T-cell (primary cell): ENCODE data around the gene BRF1. TPM values are rescaled to one million over a fixed set of nuclear protein-coding genes. Genes with fewer than 3 reads are reported as not detected.

Experiments used
- ATAC-seq, 4 experiments: fragments of 200-7000 bp in 3 of 4; fragments of 150-1000 bp in 1 of 4; cut with Tn5 transposase; replicated peaks in 1 of 4; 1 replicate in 3 of 4; 2 replicates in 1 of 4; pipeline ENCODE4 v1.10.0; 2021; ENCODE audit warnings: moderate library complexity in 3 of 4, mild to moderate bottlenecking in 2 of 4, moderate number of reproducible peaks in 1 of 4
- CTCF ChIA-PET, 2 donors: fragments of 300-600 bp; sonication (Branson Sonifier 250); formaldehyde crosslinking; loops; one replicate each; lab custom pipeline; 2022; ENCODE audit warnings: antibody characterized with exemption in 2 of 2; lab: Charles Lee
- POLR2A ChIA-PET, 2 donors: fragments of 300-600 bp; sonication (Branson Sonifier 250); formaldehyde crosslinking; loops; one replicate each; lab custom pipeline; 2022; ENCODE audit warnings: antibody characterized with exemption in 2 of 2; lab: Charles Lee
- DNase-seq, 35 experiments: peaks; one replicate each; pipeline versions ENCODE4 v3.0.0 to v3.0.0-alpha.2; 2013 to 2023
- H3K27ac ChIP-seq: one replicate; pipeline ENCODE4 v1.5.1; 2013; ENCODE audit warnings: low read length
- H3K27me3 ChIP-seq, 2 experiments: replicated peaks in 1 of 2; 1 replicate in 1 of 2; 2 replicates in 1 of 2; pipeline versions ENCODE4 v1.6.1 to v1.7.0; 2013; ENCODE audit warnings: low read length in 1 of 2, mixed read lengths in 1 of 2; ENCODE audit not compliant: control insufficient read depth in 2 of 2, insufficient read depth in 2 of 2; ENCODE audit errors: extremely low read depth in 1 of 2
- H3K36me3 ChIP-seq, 2 donors: 1 replicate in 1 of 2; 2 replicates in 1 of 2; pipeline versions ENCODE4 v1.6.1 to v1.7.0; 2013; ENCODE audit warnings: low read length in 1 of 2; ENCODE audit not compliant: control insufficient read depth in 2 of 2, insufficient read depth in 1 of 2; ENCODE audit errors: extremely low read depth in 1 of 2
- H3K4me1 ChIP-seq, 2 experiments: 1 replicate in 1 of 2; 2 replicates in 1 of 2; pipeline versions ENCODE4 v1.6.1 to v1.7.0; 2013; ENCODE audit warnings: low read length in 2 of 2, mixed read lengths in 1 of 2; ENCODE audit not compliant: insufficient read depth in 2 of 2, control insufficient read depth in 1 of 2; ENCODE audit errors: extremely low read depth in 1 of 2
- H3K4me3 ChIP-seq, 2 donors: 1 replicate in 1 of 2; 2 replicates in 1 of 2; pipeline versions ENCODE4 v1.5.1 to v1.7.0; 2013; ENCODE audit warnings: mild to moderate bottlenecking in 2 of 2, low read length in 1 of 2, moderate library complexity in 1 of 2; ENCODE audit not compliant: control insufficient read depth in 1 of 2; ENCODE audit errors: extremely low read depth in 1 of 2
- H3K9me3 ChIP-seq: 2 replicates; pipeline ENCODE4 v1.7.0; 2013
- H3K27ac Mint-ChIP-seq, 2 donors: one replicate each; pipeline ENCODE4 v1.8.0; 2020 to 2021; ENCODE audit warnings: mild to moderate bottlenecking in 2 of 2, mixed read lengths in 2 of 2
- H3K27me3 Mint-ChIP-seq, 2 donors: one replicate each; pipeline ENCODE4 v1.8.0; 2021 to 2022; ENCODE audit warnings: mixed read lengths in 2 of 2
- H3K36me3 Mint-ChIP-seq: one replicate; pipeline ENCODE4 v1.8.0; 2021; ENCODE audit warnings: mixed read lengths
- H3K4me1 Mint-ChIP-seq, 3 donors: one replicate each; pipeline ENCODE4 v1.8.0; 2020 to 2022; ENCODE audit warnings: mixed read lengths in 3 of 3, mild to moderate bottlenecking in 1 of 3
- H3K4me3 Mint-ChIP-seq, 3 donors: one replicate each; pipeline ENCODE4 v1.8.0; 2020 to 2022; ENCODE audit warnings: mild to moderate bottlenecking in 3 of 3, mixed read lengths in 3 of 3, moderate library complexity in 3 of 3
- H3K9me3 Mint-ChIP-seq, 3 donors: one replicate each; pipeline ENCODE4 v1.8.0; 2020 to 2022; ENCODE audit warnings: mixed read lengths in 3 of 3
- WGBS: methylation state at CpG from one replicate; pipeline ENCODE4 v1.1.5; 2013; ENCODE audit warnings: missing lambda C conversion rate; ENCODE audit not compliant: insufficient coverage; 5-methylcytosine and 5-hydroxymethylcytosine counted together
- total RNA-seq, 35 experiments: library from RNA in 6 of 35; stranded (reverse) in 6 of 35; fragments of 120-200 nt in 1 of 35; gene quantifications; one replicate each; pipeline versions ENCODE4 v1.2.1 to v1.2.4 and lab custom pipeline; 2013 to 2026

Gene BRF1
- total RNA-seq, 5 donors from 2014 or later (not counting 1 experiment from before 2014, with no cell fraction given): 57.7 to 70.5 (median 66.5) TPM

DNA sequence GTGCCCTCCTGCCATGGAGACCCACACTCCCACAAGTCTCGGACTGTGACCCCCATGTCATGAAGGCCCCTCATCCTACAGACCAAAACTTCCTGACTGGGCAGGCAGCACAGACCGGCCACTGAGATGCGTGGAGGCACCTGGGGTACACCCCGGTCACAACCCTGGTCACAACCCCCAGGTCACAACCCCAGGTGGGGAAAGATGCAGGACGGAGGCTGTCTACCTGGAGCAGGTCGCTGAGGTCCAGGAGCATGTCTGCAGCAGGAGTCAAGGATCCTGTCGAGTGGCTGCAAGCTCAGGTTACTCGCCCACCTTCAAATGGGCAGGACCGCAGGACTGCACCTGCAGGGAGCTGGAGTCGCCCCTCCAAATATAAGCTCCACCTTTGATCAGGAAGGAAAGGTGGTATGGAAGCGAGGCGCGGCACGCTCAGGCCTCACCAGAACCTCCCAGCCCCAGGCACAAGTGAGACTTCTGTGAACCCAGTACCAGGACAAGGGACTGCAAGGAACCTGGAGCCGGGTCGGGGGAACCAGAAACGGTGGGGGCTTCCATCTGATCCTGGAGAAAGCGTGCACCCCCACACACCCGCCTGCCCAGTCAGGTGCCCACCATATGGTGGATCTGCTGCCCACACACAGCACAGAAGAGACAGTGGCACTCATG is 44.4 kb downstream of the BRF1 start:
- H3K27ac ChIP-seq: no peak overlapping the region
- no peak overlapping the region for H3K27ac Mint-ChIP-seq
- H3K36me3 ChIP-seq: peaks cover 16 to 17% of the 10 kb centered on the region in 2 donors
- no peak overlapping the region for H3K4me3 ChIP-seq
- no peaks in the 10 kb centered on the region for H3K27me3 ChIP-seq
- no peaks in the 10 kb centered on the region for H3K9me3 Mint-ChIP-seq
- peaks cover 0 to 10% of the 10 kb centered on the region in 2 experiments for H3K4me1 ChIP-seq
- peaks cover 12% of the 10 kb centered on the region for H3K36me3 Mint-ChIP-seq
- no peak overlapping the region for H3K4me3 Mint-ChIP-seq
- no peaks in the 10 kb centered on the region for H3K9me3 ChIP-seq
- no peak for ATAC-seq
- peaks cover 6 to 13% (median 11%) of the 10 kb centered on the region in 3 donors for H3K4me1 Mint-ChIP-seq
- H3K27me3 Mint-ChIP-seq: no peaks in the 10 kb centered on the region
- ChIA-PET CTCF (no interaction called here), POLR2A (interaction anchor here in 1 of 2 donors (0.6 kb wide), 1 partner anchor 76 kb away, joined by 3 read pairs; no protein-coding TSS in a partner anchor)
- no peak for DNase-seq
- 93% methylated on average over 16 of the region's 19 CpGs for WGBS

DNA sequence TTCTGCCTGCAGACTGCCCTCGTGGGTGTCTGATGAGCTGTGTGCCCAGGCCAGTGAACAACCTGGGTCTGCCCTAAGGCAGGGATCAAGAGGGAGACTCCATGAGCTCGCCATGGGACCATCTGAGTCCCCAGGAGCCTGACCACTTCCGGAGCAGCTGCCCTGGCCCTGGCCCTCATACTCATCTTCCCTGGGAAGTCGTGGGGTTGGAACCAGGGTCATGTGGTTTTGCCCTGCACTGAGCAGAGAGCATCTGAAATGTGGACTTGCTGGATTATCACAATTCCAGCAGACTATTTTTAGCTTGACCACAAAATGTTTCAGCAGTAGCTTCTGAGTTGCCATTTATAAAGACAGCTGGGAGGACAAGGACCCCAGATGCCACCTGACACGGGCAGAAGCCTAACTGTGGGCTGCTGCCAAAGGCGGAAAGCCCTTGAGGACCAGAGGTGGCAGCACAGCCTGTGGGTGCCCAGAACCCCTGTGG is 45.7 kb downstream of the BRF1 start:
- Mint-ChIP-seq H3K4me3 (no peak overlapping the region), H3K36me3 (peaks cover 17% of the 10 kb centered on the region), H3K27me3 (no peaks in the 10 kb centered on the region), H3K9me3 (no peaks in the 10 kb centered on the region), H3K4me1 (peaks cover 9 to 24% (median 19%) of the 10 kb centered on the region in 3 donors), H3K27ac (no peak overlapping the region)
- DNase-seq (no peak), ATAC-seq (no peak)
- no peaks in the 10 kb centered on the region for H3K9me3 ChIP-seq
- no peak overlapping the region for H3K27ac ChIP-seq
- ChIA-PET POLR2A (no interaction called here), CTCF (interaction anchor here in 1 of 2 donors (0.6 kb wide), 1 partner anchor 622 kb away, joined by 3 read pairs; no protein-coding TSS in a partner anchor)
- no peaks in the 10 kb centered on the region for H3K27me3 ChIP-seq
- 79% methylated on average over 5 of the region's 6 CpGs for WGBS
- H3K36me3 ChIP-seq: peaks cover 24 to 25% of the 10 kb centered on the region in 2 donors
- H3K4me1 ChIP-seq: peaks cover 0 to 16% of the 10 kb centered on the region in 2 experiments
- no peak overlapping the region for H3K4me3 ChIP-seq

DNA sequence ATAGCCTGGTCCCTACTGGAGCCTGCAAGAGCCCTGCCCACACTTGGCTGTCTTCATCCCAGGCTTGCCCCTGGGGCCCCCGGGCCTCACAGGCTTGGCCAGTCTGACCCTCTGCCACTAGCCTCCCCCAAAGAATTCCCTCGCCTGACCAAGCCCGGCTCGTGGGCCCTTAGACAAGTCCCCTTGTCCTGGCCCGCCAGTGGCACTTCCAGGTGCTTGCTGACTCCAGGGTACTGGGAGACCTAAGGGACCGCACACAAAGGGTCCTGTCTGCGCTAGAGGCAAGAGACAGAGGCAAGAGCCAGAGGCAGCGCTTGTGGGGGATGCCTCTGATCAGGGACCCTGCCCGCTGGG is 47.5 kb downstream of the BRF1 start:
- H3K9me3 ChIP-seq: no peaks in the 10 kb centered on the region
- H3K4me3 ChIP-seq: no peak overlapping the region
- ChIA-PET POLR2A (no interaction called here), CTCF (no interaction called here)
- peaks cover 0 to 27% of the 10 kb centered on the region in 2 experiments for H3K4me1 ChIP-seq
- Mint-ChIP-seq H3K9me3 (no peaks in the 10 kb centered on the region), H3K27me3 (no peaks in the 10 kb centered on the region), H3K4me3 (no peak overlapping the region), H3K27ac (no peak overlapping the region), H3K4me1 (peaks cover 12 to 32% (median 28%) of the 10 kb centered on the region in 3 donors), H3K36me3 (peaks cover 17% of the 10 kb centered on the region)
- H3K27ac ChIP-seq: no peak overlapping the region
- no peaks in the 10 kb centered on the region for H3K27me3 ChIP-seq
- H3K36me3 ChIP-seq: peaks cover 21 to 30% of the 10 kb centered on the region in 2 donors
- no peak for DNase-seq
- WGBS: 100% methylated on average over 7 of the region's 9 CpGs
- ATAC-seq: no peak

DNA sequence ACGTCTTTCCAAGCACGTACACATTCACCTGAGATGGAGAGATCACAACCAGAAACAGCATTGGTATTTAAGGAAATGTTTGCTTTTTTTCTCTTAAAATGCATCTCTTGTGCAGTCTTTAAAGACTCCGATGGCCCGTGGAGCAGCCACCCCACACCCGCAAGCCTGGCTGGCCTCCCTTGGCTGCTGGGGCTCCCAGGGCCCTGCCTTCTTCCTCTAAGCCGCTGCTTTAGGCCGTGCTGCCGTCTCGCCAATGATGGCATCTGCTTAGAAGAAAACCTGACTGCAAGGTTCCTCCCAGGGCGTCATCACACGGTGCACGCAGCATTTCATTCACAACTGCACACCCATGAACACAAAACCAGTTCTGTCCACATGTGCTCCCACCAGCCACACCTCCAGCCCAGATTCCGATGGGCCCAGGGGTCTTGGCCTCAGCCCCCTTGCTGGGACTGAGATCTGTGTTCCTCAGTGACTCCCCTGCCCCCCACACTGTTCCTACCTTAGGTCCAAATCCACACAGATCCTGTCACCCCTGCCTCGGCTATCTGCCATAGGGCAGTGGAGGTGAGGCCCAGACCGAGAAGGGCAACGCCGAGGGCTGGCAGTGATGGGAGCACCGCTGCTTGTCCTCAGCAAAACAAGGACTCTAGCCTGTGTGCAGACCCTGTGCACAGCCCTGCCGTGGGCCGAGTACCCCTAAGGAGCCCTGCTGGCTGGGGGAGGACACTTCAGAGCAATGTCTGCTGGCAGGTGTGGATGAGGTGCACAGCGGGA is 48.1 kb downstream of the BRF1 start:
- no peak overlapping the region for H3K27ac ChIP-seq
- peaks cover 12 to 31% (median 28%) of the 10 kb centered on the region in 3 donors for H3K4me1 Mint-ChIP-seq
- ChIA-PET POLR2A (no interaction called here), CTCF (no interaction called here)
- H3K9me3 ChIP-seq: no peaks in the 10 kb centered on the region
- no peak overlapping the region for H3K4me3 ChIP-seq
- peaks cover 17% of the 10 kb centered on the region for H3K36me3 Mint-ChIP-seq
- DNase-seq (no peak), ATAC-seq (no peak)
- peaks cover 21 to 30% of the 10 kb centered on the region in 2 donors for H3K36me3 ChIP-seq
- H3K27ac Mint-ChIP-seq: peak overlapping the region in 1 of 2 donors; percentile 22
- peaks cover 2 to 30% of the 10 kb centered on the region in 2 experiments for H3K4me1 ChIP-seq
- no peaks in the 10 kb centered on the region for H3K9me3 Mint-ChIP-seq
- no peak overlapping the region for H3K4me3 Mint-ChIP-seq
- 100% methylated on average over 19 of the region's 21 CpGs for WGBS
- H3K27me3 ChIP-seq: no peaks in the 10 kb centered on the region
- no peaks in the 10 kb centered on the region for H3K27me3 Mint-ChIP-seq

DNA sequence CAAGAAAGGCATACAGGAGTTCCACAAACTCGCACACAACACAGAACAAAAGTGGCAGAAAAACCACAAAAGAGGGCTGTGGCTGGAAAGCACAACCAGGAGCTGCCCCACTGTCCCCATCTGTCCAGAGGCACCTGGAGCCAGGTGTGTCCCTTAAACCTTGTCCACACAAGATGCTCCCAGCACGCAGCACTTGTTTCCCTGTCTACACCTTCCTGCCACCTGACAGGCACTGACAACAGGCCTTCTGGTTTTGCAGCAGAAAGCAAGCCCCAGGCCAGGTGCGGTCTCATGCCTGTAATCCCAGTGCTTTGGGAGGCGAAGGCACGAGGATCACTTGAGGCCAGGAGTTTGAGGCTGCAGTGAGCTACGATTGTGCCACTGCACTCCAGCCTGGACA is 48.9 kb downstream of the BRF1 start:
- CTCF ChIA-PET: no interaction called here
- no peak overlapping the region for H3K4me3 ChIP-seq
- POLR2A ChIA-PET: no interaction called here
- Mint-ChIP-seq H3K9me3 (no peaks in the 10 kb centered on the region), H3K4me1 (peaks cover 12 to 31% (median 29%) of the 10 kb centered on the region in 3 donors), H3K27me3 (no peaks in the 10 kb centered on the region), H3K4me3 (no peak overlapping the region), H3K36me3 (peaks cover 13% of the 10 kb centered on the region), H3K27ac (no peak overlapping the region)
- 84% methylated on average over 6 of the region's 6 CpGs for WGBS
- peaks cover 2 to 31% of the 10 kb centered on the region in 2 experiments for H3K4me1 ChIP-seq
- H3K36me3 ChIP-seq: peaks cover 21 to 30% of the 10 kb centered on the region in 2 donors
- H3K27me3 ChIP-seq: no peaks in the 10 kb centered on the region
- no peaks in the 10 kb centered on the region for H3K9me3 ChIP-seq
- no peak for DNase-seq
- H3K27ac ChIP-seq: no peak overlapping the region
- ATAC-seq: no peak

DNA sequence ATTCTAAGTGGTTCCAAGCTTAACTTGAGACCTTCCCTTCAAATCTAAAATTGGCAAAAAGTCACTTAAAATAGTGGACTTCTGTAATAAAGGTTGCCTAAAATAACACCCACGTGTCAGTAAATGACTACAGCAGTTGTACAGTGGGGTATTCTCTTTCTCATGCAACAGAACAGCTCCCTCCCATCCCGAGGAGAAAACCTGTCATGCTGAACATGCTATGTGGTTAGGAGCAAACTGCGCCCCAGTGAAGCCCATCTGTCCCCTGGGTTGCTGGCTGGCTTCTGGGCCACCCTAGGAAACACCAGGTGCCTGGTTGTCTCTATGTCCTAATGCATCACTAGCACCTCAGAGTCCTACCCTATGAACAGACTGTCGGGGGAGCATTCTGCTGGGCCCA is 49.8 kb downstream of the BRF1 start:
- peaks cover 15% of the 10 kb centered on the region for H3K36me3 Mint-ChIP-seq
- H3K9me3 Mint-ChIP-seq: no peaks in the 10 kb centered on the region
- ChIA-PET CTCF (no interaction called here), POLR2A (no interaction called here)
- H3K4me3 Mint-ChIP-seq: peak overlapping the region in 2 of 3 donors; percentile 64 to 68
- no CpG with 5 or more reads among the region's 4 CpGs for WGBS
- peaks cover 16 to 34% of the 10 kb centered on the region in 2 donors for H3K36me3 ChIP-seq
- peaks cover 2 to 35% of the 10 kb centered on the region in 2 experiments for H3K4me1 ChIP-seq
- no peak overlapping the region for H3K27ac ChIP-seq
- no peaks in the 10 kb centered on the region for H3K9me3 ChIP-seq
- ATAC-seq (no peak), DNase-seq (no peak)
- peak overlapping the region in 1 of 2 donors; percentile 34 for H3K27ac Mint-ChIP-seq
- no peaks in the 10 kb centered on the region for H3K27me3 ChIP-seq
- no peaks in the 10 kb centered on the region for H3K27me3 Mint-ChIP-seq
- peaks cover 16 to 34% (median 30%) of the 10 kb centered on the region in 3 donors for H3K4me1 Mint-ChIP-seq
- H3K4me3 ChIP-seq: no peak overlapping the region
